ENCODE data around the gene CD2.

CD2 gene

GRCh38 chr1:116808200-116808847 lies 54.1 kb downstream of the CD2 start:
- TF ChIP-seq, protein P1, sequence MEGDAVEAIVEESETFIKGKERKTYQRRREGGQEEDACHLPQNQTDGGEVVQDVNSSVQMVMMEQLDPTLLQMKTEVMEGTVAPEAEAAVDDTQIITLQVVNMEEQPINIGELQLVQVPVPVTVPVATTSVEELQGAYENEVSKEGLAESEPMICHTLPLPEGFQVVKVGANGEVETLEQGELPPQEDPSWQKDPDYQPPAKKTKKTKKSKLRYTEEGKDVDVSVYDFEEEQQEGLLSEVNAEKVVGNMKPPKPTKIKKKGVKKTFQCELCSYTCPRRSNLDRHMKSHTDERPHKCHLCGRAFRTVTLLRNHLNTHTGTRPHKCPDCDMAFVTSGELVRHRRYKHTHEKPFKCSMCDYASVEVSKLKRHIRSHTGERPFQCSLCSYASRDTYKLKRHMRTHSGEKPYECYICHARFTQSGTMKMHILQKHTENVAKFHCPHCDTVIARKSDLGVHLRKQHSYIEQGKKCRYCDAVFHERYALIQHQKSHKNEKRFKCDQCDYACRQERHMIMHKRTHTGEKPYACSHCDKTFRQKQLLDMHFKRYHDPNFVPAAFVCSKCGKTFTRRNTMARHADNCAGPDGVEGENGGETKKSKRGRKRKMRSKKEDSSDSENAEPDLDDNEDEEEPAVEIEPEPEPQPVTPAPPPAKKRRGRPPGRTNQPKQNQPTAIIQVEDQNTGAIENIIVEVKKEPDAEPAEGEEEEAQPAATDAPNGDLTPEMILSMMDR (IDR thresholded peaks at IDR 0.05; ENCODE audit: low read depth, low read length, missing control alignments) = no peak
- no peak for DNase-seq (ENCODE audit: low read depth)
- in situ Hi-C loops (cut with HindIII; ENCODE audit: low sequenced_read_pairs) = no loop called here
- H3K4me3 ChIP-seq (ENCODE audit: low read depth, low read length) = no peak overlapping the region

DNA sequence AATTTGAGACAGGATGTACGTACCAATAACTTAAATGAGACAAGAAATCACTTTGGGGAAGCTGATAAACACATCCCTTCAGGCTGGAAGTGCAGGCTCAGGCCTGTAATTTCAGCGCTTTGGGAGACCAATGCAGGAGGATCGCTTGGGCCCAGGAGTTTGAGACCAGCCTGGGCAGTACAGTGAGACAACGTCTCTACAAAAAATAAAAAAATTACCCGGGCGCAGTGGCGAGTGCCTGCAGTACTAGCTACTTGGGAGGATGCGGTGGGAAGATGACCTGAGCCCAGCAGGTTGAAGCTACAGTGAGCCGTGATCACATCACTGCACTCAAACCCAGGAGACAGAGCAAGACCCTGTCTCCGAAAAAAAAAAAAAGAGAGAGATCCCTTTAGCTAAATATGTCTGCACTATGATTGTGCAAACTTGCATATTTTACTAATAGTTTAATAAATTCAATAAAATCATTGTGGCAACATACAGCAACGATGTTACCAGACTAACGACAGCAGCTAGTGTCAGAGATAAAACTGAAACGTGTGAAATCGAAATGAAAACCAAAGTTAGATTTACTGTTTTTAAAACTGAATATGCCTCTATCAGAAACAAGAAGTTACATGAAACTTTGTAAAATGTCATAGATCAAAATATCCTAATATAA lies 54.7 kb downstream of the CD2 start:
- no peak for DNase-seq (ENCODE audit: low read depth)
- no peak overlapping the region for H3K4me3 ChIP-seq (ENCODE audit: low read depth, low read length)
- in situ Hi-C loops (cut with HindIII; ENCODE audit: low sequenced_read_pairs) = no loop called here
- TF ChIP-seq, protein P1 (IDR thresholded peaks at IDR 0.05; ENCODE audit: low read depth, low read length, missing control alignments) = no peak

- no peak for DNase-seq (ENCODE audit: low read depth)
- no peak overlapping the region for H3K4me3 ChIP-seq (ENCODE audit: low read depth, low read length)
- in situ Hi-C loops (cut with HindIII; ENCODE audit: low sequenced_read_pairs) = no loop called here
- TF ChIP-seq, protein P1 (IDR thresholded peaks at IDR 0.05; ENCODE audit: low read depth, low read length, missing control alignments) = no peak
Observed at GRCh38 chr1:116811321-116811720, 57.1 kb downstream of the CD2 start.

GRCh38 chr1:116814926-116815723 lies 60.9 kb downstream of the CD2 start:
- no peak overlapping the region for H3K4me3 ChIP-seq (ENCODE audit: low read depth, low read length)
- TF ChIP-seq, protein P1 (IDR thresholded peaks at IDR 0.05; ENCODE audit: low read depth, low read length, missing control alignments) = no peak
- in situ Hi-C loops (cut with HindIII; ENCODE audit: low sequenced_read_pairs) = no loop called here
- no peak for DNase-seq (ENCODE audit: low read depth)

DNA sequence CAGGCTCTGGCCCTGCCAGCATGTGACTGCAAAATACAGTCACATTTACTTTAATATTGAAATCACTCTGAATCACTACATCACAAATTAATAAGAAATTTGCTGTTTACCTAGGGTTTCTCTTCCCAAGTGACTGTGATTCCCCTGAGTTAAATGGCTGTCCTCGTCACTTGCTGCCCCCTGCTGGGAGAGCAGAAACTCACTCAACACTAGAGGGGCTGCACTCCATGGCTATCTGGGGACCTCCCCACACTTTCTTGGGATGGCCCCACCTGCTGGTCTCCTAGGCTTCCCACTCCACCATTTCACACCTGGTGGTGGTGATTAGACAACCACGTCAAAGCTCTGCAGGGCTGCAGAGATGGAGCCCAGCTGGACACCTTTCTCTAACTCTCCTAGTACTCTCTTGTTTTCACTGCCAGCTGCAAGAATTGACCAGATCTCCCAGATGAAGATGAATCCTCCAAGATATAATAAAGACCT lies 63.4 kb downstream of the CD2 start:
- no peak for DNase-seq (ENCODE audit: low read depth)
- H3K4me3 ChIP-seq (ENCODE audit: low read depth, low read length) = no peak overlapping the region
- in situ Hi-C loops (cut with HindIII; ENCODE audit: low sequenced_read_pairs) = no loop called here
- TF ChIP-seq, protein P1 (IDR thresholded peaks at IDR 0.05; ENCODE audit: low read depth, low read length, missing control alignments) = peak; percentile 40

Data from astrocyte of the cerebellum (primary cell).